GM13977 (cell line): ENCODE measurements around the gene SPPL2A.

ENCODE experiments used
- DNase-seq: peaks from one replicate; pipeline ENCODE4 v3.0.0; 2012; ENCODE audit warnings: low spot score
- in situ Hi-C: fragments of 300-500 bp; cut with MboI; formaldehyde crosslinking; loops from one replicate; pipeline ENCODE4 v1.12.0; 2022; ENCODE audit warnings: low sequenced_read_pairs, low pct_unique_long_range_greater_than_20kb, mixed read lengths, inconsistent platforms; ENCODE audit not compliant: unreplicated experiment
- TF ChIP-seq, protein P1 (sequence below): IDR thresholded peaks from 2 replicates; pipeline ENCODE4 v1.5.1; 2012; ENCODE audit warnings: mild to moderate bottlenecking, control low read depth; ENCODE audit not compliant: insufficient read depth; ENCODE audit errors: extremely low read depth, missing control alignments

The SPPL2A gene

DNA sequence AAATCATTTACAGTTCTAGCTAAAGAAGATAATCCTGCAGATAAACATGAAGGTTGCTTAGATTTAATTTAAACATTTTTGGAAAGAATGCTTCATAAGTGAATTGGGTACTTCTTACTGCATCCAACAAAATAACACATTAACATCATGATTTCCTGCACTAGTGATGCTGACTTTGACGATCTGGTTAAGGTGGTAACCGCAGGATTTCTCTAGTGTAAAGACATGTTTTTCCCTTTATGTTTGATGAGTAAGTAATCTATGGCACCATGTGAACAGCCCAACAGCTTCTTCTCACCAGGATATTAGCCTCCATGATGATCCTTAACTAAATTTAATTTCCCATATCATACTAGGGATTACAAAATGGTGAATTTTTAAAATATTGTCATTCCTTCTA is 14.1 kb downstream of the SPPL2A start:
- TF ChIP-seq, protein P1, sequence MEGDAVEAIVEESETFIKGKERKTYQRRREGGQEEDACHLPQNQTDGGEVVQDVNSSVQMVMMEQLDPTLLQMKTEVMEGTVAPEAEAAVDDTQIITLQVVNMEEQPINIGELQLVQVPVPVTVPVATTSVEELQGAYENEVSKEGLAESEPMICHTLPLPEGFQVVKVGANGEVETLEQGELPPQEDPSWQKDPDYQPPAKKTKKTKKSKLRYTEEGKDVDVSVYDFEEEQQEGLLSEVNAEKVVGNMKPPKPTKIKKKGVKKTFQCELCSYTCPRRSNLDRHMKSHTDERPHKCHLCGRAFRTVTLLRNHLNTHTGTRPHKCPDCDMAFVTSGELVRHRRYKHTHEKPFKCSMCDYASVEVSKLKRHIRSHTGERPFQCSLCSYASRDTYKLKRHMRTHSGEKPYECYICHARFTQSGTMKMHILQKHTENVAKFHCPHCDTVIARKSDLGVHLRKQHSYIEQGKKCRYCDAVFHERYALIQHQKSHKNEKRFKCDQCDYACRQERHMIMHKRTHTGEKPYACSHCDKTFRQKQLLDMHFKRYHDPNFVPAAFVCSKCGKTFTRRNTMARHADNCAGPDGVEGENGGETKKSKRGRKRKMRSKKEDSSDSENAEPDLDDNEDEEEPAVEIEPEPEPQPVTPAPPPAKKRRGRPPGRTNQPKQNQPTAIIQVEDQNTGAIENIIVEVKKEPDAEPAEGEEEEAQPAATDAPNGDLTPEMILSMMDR: no peak
- no peak for DNase-seq
- in situ Hi-C loops: no loop called here

DNA sequence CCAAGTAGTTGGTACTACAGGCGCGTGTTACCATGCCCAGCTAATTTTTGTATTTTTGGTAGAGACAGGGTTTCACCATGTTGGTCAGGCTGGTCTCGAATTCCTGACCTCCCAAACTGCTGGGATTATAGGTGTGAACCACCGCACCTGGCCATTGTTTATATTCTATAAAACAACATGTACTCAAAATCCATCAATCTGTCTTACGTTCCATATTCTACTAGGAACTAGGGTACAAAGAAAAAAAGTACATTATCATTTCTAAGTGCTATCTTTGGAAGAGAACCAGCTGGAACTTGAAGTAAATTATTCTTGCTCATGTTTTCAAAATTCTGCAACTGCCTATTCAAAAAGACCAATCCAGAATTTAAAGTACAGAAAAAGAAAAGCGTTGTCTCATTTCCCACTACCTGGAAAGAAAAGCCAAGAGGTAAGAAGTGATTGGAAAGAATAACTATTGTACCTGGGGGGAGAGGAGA is 15.2 kb downstream of the SPPL2A start:
- TF ChIP-seq, protein P1: no peak
- in situ Hi-C loops: no loop called here
- no peak for DNase-seq

DNA sequence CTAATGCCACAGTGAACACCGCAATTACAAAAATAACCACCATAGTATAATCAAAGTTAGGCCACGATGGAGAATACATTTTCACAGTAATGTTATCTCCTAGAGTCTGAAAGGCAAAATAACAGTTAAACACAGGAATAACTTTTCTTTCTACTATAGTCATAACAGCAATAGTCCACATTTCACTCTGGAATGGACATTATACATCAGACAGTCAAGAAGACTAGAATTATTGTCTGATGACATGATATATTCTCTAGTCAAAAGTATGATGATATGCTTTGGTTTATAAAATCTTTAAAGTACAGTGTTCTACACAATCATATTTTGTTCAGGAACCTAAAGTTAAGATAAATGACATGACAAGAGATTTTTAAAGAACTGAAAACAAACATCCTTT is 18.0 kb downstream of the SPPL2A start:
- TF ChIP-seq, protein P1: no peak
- in situ Hi-C loops: no loop called here
- no peak for DNase-seq

DNA sequence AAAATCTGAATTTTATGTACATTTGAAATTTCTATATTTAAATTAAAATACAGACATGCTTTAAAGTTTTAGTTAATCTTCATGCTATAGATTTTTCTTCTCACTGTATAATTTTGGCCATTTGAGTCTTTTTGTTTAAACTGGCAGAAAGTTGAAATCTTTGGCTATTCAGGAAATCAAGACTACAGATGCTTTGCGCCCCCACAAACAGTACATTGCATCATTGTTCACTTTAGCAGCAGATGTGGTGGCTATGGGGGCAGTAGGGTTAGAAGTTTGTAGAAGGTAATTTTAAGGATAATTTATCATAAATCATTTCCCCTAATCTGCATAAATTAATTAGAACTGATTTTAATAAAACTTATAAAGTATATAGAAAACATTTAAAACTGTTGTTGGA is 20.9 kb downstream of the SPPL2A start:
- TF ChIP-seq, protein P1: no peak
- in situ Hi-C loops: no loop called here
- DNase-seq: no peak

DNA sequence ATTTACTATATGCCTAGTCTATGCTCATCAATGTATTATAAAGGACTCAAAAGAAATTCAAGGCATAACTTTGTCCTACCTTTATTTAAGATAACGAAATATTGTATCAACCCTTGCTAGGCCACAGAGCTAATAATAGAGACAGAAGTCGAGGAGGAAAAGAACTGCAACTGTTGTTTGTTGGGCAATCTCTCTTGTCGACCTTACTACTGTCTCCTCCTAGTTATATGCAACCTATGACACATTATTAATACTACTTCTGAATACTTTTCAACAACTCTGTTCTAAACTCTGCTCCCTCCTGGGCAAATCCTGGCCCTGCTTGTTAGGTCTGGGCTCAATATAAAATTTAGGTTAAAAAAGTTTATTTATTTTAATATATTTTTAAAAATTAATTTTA is 24.6 kb downstream of the SPPL2A start:
- in situ Hi-C loops: no loop called here
- TF ChIP-seq, protein P1: no peak
- no peak for DNase-seq

DNA sequence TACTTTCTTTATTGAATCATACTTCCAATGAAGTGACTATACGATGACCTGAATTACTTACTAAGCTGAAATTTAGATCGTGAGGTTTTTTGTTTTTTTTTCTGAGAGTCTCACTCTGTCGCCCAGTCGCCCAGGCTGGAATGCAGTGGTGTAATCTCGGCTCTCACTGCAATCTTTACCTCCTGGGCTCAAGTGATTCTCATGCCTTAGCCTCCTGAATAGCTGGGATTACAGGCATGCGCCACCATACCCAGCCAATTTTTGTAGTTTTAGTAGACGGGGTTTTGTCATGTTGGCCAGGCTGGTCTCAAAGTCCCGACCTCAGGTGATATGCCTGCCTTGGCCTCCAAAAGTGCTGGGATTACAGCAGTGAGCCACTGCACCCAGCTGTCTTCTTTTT is 28.7 kb downstream of the SPPL2A start:
- in situ Hi-C loops: no loop called here
- no peak for DNase-seq
- TF ChIP-seq, protein P1: no peak

DNA sequence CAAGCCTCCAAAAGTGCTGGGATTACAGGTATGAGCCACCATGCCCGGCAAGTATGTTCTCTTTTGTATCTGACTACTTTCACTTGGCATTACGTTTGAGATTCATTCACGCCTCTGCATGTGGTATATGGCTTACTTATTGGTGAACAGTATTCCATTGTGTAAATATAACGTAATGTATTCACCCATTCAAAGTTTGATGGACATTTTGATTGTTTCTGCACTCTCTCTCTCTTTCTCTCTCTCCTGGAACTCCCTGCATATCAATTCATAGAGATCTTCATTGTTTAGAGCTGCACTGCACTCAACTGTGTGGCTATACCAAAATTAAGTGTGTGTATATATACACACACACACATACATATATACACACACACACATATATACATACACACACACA is 30.4 kb downstream of the SPPL2A start:
- in situ Hi-C loops: no loop called here
- TF ChIP-seq, protein P1: no peak
- DNase-seq: no peak
